Measurements from ENCODE around the gene MCCC1. TPM values are rescaled to one million over a fixed set of nuclear protein-coding genes. Genes with fewer than 3 reads are reported as not detected.

MCCC1 gene
- total and polyA plus RNA-seq, 10 of the 15 experiments (the other 5 are each of a cell fraction or from before 2014, with no cell fraction given), result 35.0 to 71.7 (median 47.0) TPM

DNA sequence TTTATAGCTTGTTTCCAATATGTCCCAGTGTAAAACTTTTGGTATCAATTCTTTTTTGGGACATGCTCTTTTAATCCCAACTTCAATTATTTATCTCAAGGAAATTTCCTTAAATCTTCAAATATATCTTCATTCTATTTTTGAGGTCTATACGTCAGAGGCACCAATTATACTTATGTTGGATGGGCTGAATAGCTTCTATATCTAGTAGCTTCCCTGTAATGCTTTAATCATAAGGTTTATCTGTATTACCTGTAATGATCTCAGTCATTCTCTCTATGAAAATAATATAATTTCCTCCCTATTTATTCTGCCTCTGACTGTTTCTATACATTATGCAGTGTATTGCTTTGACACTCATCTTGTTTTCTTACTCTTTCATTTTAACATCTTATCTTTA, 29.9 kb upstream of the MCCC1 start (continued):
- no peak for TF ChIP-seq ZBED1 (IDR thresholded peaks at IDR 0.05; ENCODE audit: borderline replicate concordance)
- TF ChIP-seq, protein P1, sequence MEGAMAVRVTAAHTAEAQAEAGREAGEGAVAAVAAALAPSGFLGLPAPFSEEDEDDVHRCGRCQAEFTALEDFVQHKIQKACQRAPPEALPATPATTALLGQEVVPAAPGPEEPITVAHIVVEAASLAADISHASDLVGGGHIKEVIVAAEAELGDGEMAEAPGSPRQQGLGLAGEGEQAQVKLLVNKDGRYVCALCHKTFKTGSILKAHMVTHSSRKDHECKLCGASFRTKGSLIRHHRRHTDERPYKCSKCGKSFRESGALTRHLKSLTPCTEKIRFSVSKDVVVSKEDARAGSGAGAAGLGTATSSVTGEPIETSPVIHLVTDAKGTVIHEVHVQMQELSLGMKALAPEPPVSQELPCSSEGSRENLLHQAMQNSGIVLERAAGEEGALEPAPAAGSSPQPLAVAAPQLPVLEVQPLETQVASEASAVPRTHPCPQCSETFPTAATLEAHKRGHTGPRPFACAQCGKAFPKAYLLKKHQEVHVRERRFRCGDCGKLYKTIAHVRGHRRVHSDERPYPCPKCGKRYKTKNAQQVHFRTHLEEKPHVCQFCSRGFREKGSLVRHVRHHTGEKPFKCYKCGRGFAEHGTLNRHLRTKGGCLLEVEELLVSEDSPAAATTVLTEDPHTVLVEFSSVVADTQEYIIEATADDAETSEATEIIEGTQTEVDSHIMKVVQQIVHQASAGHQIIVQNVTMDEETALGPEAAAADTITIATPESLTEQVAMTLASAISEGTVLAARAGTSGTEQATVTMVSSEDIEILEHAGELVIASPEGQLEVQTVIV (IDR thresholded peaks at IDR 0.05; ENCODE audit: borderline replicate concordance, partially characterized antibody), result no peak
- TF ChIP-seq CHD1 (IDR thresholded peaks at IDR 0.05; ENCODE audit: low read depth, low read length), result no peak

DNA sequence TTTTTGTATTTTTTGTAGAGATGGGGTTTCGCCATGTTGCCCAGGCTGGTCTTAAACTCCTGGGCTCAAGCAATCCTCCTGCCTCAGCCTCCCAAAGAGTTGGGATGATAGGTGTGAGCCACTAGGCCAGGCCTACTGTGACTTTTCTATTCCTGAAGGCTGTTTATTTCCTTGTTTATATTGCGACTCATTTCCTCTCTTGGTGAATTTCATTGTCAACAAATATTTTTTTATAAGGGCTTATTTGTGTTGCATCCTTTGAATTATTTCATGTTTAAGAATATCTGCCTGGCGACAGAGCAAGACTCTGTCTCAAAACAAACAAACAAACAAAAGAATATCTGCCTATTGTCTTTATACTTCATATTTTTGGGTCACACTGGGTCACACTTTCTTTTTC, 29.4 kb upstream of the MCCC1 start:
- DNase-seq (ENCODE audit: low read depth, low spot score), result no peak
- in situ Hi-C loops (cut with MboI), result no loop called here
- H3K79me2 ChIP-seq (ENCODE audit: control insufficient read depth, insufficient read depth, low read length), result no peaks in the 10 kb centered on the region

More for the DNA sequence above, 29.4 kb upstream of the MCCC1 start:
- ChIA-PET SMC1A (ENCODE audit: uncharacterized antibody, unreplicated experiment) (interaction anchor here (0.7 to 2.7 kb wide), 6 partner anchors 11 to 254 kb away, joined by 3 to 14 read pairs (median 4); no protein-coding TSS in a partner anchor), RAD21 (ENCODE audit: unreplicated experiment) (interaction anchor here (0.7 to 1.4 kb wide), 3 partner anchors 56 to 414 kb away, joined by 3 to 4 read pairs (median 4); no protein-coding TSS in a partner anchor), CTCF (interaction anchor here (8.8 kb wide), 1 partner anchor 254 kb away, joined by 229 read pairs; no protein-coding TSS in a partner anchor), POLR2A (interaction anchor here (0.6 kb wide), 1 partner anchor 280 kb away, joined by 7 read pairs; no protein-coding TSS in a partner anchor)
- Histone ChIP-seq H3K27me3 (replicated peaks in 1 of 2; ENCODE audit: control insufficient read depth in 2 of 2, insufficient read depth in 2 of 2, low read length in 1 of 2) (no peaks in the 10 kb centered on the region), H3K4me2 (ENCODE audit: control insufficient read depth, insufficient read depth) (no peak overlapping the region), H3K27ac (ENCODE audit: control insufficient read depth, insufficient read depth) (no peak overlapping the region), H3K9me3 (replicated peaks; ENCODE audit: control insufficient read depth, insufficient read depth, low read length) (no peaks in the 10 kb centered on the region; the same call in none of the 3 replicates), H2AFZ (ENCODE audit: control insufficient read depth, low read depth, low read length) (no peak overlapping the region), H3K4me1 (ENCODE audit: control insufficient read depth, insufficient read depth, low read length) (peaks cover 2% of the 10 kb centered on the region; the same call in 1 of the 2 replicates), H3K9ac (ENCODE audit: control insufficient read depth, insufficient read depth, low read length) (no peak overlapping the region), H3K36me3 (ENCODE audit: control insufficient read depth in 2 of 2, insufficient read depth in 2 of 2, low read length in 1 of 2) (peaks cover 0 to 5% of the 10 kb centered on the region in 2 experiments; a peak in 2 of 4 replicates), H3K4me3 (no peak overlapping the region), H4K20me1 (ENCODE audit: control insufficient read depth, insufficient read depth) (no peaks in the 10 kb centered on the region)
- BruUV-seq (replicated peaks), result no TSS peak
- intact Hi-C loops (cut with micrococcal nuclease; ENCODE audit: unreplicated experiment), result loop anchor here (10.0 kb wide), 1 partner anchor 636 kb away; no protein-coding TSS in a partner anchor
- FAIRE-seq (no peak), ATAC-seq (no peak)
- TF ChIP-seq TCF7 (IDR thresholded peaks at IDR 0.05; ENCODE audit: borderline replicate concordance) (no peak), SMC3 (IDR thresholded peaks at IDR 0.05; ENCODE audit: borderline replicate concordance, low read length) (no peak), NR2C1 (IDR thresholded peaks at IDR 0.05) (no peak), MYC (IDR thresholded peaks at IDR 0.05; ENCODE audit: insufficient read depth, insufficient read length, insufficient replicate concordance, low read length, severe bottlenecking) (no peak), NFYB (IDR thresholded peaks at IDR 0.05; ENCODE audit: insufficient read depth, low read depth, low read length) (no peak), RCOR1 (conservative IDR thresholded peaks at IDR 0.05; ENCODE audit: low read depth, low read length) (no peak), EED (IDR thresholded peaks at IDR 0.05; ENCODE audit: low read depth) (no peak), KLF5 (IDR thresholded peaks at IDR 0.05; ENCODE audit: partially characterized antibody) (no peak), RAD51 (IDR thresholded peaks at IDR 0.05) (no peak), POU2F2 (IDR thresholded peaks at IDR 0.05; ENCODE audit: borderline replicate concordance, low read depth, low read length) (no peak), ZNF24 (IDR thresholded peaks at IDR 0.05) (no peak)
- TF ChIP-seq, protein P2, sequence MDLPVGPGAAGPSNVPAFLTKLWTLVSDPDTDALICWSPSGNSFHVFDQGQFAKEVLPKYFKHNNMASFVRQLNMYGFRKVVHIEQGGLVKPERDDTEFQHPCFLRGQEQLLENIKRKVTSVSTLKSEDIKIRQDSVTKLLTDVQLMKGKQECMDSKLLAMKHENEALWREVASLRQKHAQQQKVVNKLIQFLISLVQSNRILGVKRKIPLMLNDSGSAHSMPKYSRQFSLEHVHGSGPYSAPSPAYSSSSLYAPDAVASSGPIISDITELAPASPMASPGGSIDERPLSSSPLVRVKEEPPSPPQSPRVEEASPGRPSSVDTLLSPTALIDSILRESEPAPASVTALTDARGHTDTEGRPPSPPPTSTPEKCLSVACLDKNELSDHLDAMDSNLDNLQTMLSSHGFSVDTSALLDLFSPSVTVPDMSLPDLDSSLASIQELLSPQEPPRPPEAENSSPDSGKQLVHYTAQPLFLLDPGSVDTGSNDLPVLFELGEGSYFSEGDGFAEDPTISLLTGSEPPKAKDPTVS (IDR thresholded peaks at IDR 0.05; ENCODE audit: low read depth, low read length), result no peak
- TF ChIP-seq, protein P3, sequence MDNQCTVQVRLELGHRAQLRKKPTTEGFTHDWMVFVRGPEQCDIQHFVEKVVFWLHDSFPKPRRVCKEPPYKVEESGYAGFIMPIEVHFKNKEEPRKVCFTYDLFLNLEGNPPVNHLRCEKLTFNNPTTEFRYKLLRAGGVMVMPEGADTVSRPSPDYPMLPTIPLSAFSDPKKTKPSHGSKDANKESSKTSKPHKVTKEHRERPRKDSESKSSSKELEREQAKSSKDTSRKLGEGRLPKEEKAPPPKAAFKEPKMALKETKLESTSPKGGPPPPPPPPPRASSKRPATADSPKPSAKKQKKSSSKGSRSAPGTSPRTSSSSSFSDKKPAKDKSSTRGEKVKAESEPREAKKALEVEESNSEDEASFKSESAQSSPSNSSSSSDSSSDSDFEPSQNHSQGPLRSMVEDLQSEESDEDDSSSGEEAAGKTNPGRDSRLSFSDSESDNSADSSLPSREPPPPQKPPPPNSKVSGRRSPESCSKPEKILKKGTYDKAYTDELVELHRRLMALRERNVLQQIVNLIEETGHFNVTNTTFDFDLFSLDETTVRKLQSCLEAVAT (IDR thresholded peaks at IDR 0.05), result no peak
- WGBS (ENCODE audit: insufficient coverage, insufficient replicate concordance, low lambda C conversion rate, missing lambda C conversion rate), result 98% methylated on average over 3 of the region's 3 CpGs

Data from GM12878 (cell line).